K562 (cell line): ENCODE measurements around the gene IGDCC3. TPM values are rescaled to one million over a fixed set of nuclear protein-coding genes. Genes with fewer than 3 reads are reported as not detected.

ENCODE experiments used
- ATAC-seq: fragments of 200-7000 bp; cut with Tn5 transposase; 3 replicates; pipeline ENCODE4 v1.9.1; 2020; ENCODE audit warnings: moderate library complexity
- BruUV-seq: library from RNA; stranded (reverse); fragments of 400-500 nt; replicated peaks from 2 replicates; lab custom pipeline; 2021; lab: Mats Ljungman, UMichigan
- CTCF ChIA-PET: fragments of 300-600 bp; formaldehyde crosslinking; extraction: SDS; loops from one replicate; lab custom pipeline; 2021; ENCODE audit warnings: low intra/inter-chr PET ratio; lab: Yijun Ruan, JAX
- POLR2A ChIA-PET: fragments of 300-600, 350-650 bp; sonication (Branson Sonifier 250); formaldehyde crosslinking; extraction: SDS; loops from one replicate; lab custom pipeline; 2021; ENCODE audit warnings: antibody characterized with exemption, inconsistent platforms; lab: Yijun Ruan, JAX
- DNase-seq, 4 experiments: peaks; one replicate each; pipeline versions ENCODE4 v3.0.0 to v3.0.0-alpha.2; 2011 to 2018; ENCODE audit warnings: low spot score in 3 of 4, mixed read lengths in 3 of 4; ENCODE audit errors: extremely low read depth in 1 of 4
- FAIRE-seq: peaks from 2 replicates; lab custom pipeline; 2011; peaks lifted over from hg19 to GRCh38; lab: Jason Lieb, UNC
- H2AFZ ChIP-seq: 2 replicates; pipeline ENCODE4 v1.6.0; 2011; ENCODE audit warnings: low read depth, low read length, control low read depth, inconsistent platforms
- H3K27ac ChIP-seq: fragments of 200-600 bp; 3 replicates; pipeline ENCODE4 v1.8.0; 2011; ENCODE audit warnings: low read depth, mild to moderate bottlenecking, control low read depth, inconsistent platforms, low read length, moderate library complexity, mixed read lengths; ENCODE audit errors: extremely low read depth
- H3K27me3 ChIP-seq, 2 experiments: fragments of 300-600 bp in 1 of 2; 2 replicates in 1 of 2; 3 replicates in 1 of 2; pipeline versions ENCODE4 v1.6.0 to v1.8.0; 2011; ENCODE audit warnings: inconsistent platforms in 2 of 2, low read length in 2 of 2, mild to moderate bottlenecking in 1 of 2, mixed read lengths in 1 of 2, moderate library complexity in 1 of 2; ENCODE audit not compliant: control insufficient read depth in 2 of 2, insufficient read depth in 2 of 2
- H3K36me3 ChIP-seq: fragments of 300-600 bp; 3 replicates; pipeline ENCODE4 v1.8.0; 2011; ENCODE audit warnings: mild to moderate bottlenecking, low read length, inconsistent platforms; ENCODE audit not compliant: control insufficient read depth, insufficient read depth
- H3K4me1 ChIP-seq, 2 experiments: fragments of 200-600 bp in 1 of 2; replicated peaks in 1 of 2; 2 replicates in 1 of 2; 3 replicates in 1 of 2; pipeline versions ENCODE4 v1.5.1 to v1.8.0; 2011; ENCODE audit warnings: inconsistent platforms in 2 of 2, low read length in 2 of 2, mild to moderate bottlenecking in 1 of 2, mixed read lengths in 1 of 2, moderate library complexity in 1 of 2; ENCODE audit not compliant: control insufficient read depth in 2 of 2, insufficient read depth in 2 of 2
- H3K4me2 ChIP-seq: 2 replicates; pipeline ENCODE4 v1.6.1; 2011; ENCODE audit warnings: low read length, control low read depth, inconsistent platforms, mixed read lengths; ENCODE audit not compliant: insufficient read depth
- H3K4me3 ChIP-seq: fragments of 200-600 bp; sonication (generic), shearing (Covaris generic); 2 replicates; pipeline ENCODE4 v1.5.1; 2016; ENCODE audit warnings: control low read depth, inconsistent platforms
- H3K79me2 ChIP-seq: fragments of 200-600 bp; 3 replicates; pipeline ENCODE4 v1.8.0; 2011; ENCODE audit warnings: low read length, inconsistent platforms; ENCODE audit not compliant: control insufficient read depth, insufficient read depth
- H3K9ac ChIP-seq, 2 experiments: 2 replicates each; pipeline versions ENCODE4 v1.6.0 to v1.6.1; 2011; ENCODE audit warnings: low read depth in 2 of 2, low read length in 2 of 2, control low read depth in 1 of 2, inconsistent platforms in 1 of 2, mild to moderate bottlenecking in 1 of 2, mixed read lengths in 1 of 2; ENCODE audit not compliant: insufficient read depth in 1 of 2
- H3K9me1 ChIP-seq: one replicate; pipeline ENCODE4 v1.6.0; 2011; ENCODE audit warnings: inconsistent platforms, mild to moderate bottlenecking, low read length, moderate library complexity; ENCODE audit not compliant: control insufficient read depth, insufficient read depth
- H3K9me3 ChIP-seq: replicated peaks from 2 replicates; pipeline ENCODE4 v1.5.1; 2011; ENCODE audit warnings: low read depth, low read length, inconsistent platforms; ENCODE audit not compliant: control insufficient read depth, insufficient read depth
- H4K20me1 ChIP-seq: replicated peaks from 2 replicates; pipeline ENCODE4 v1.6.1; 2011; ENCODE audit warnings: low read length, inconsistent platforms, mixed read lengths; ENCODE audit not compliant: control insufficient read depth, insufficient read depth
- ETV5 ChIP-seq: sonication (generic); formaldehyde crosslinking; IDR thresholded peaks from 2 replicates; pipeline ENCODE4 v1.4.0; 2020; ENCODE audit warnings: low read depth, mild to moderate bottlenecking, missing genetic modification reagents
- FOXM1 ChIP-seq, 2 experiments: fragments of 450-650 bp in 1 of 2; sonication (generic) in 1 of 2; formaldehyde crosslinking in 1 of 2; IDR thresholded peaks; 2 replicates each; pipeline versions ENCODE4 v1.6.1 to v1.9.0; 2017 to 2022; ENCODE audit warnings: low read depth in 2 of 2, mild to moderate bottlenecking in 2 of 2, missing genetic modification reagents in 1 of 2, moderate library complexity in 1 of 2
- JUN ChIP-seq, 2 experiments: sonication (generic) in 1 of 2; formaldehyde crosslinking in 1 of 2; IDR thresholded peaks; 2 replicates each; pipeline versions ENCODE4 v1.6.1 to v1.8.0; 2012 to 2022; ENCODE audit warnings: borderline replicate concordance in 2 of 2, mild to moderate bottlenecking in 2 of 2, improper control_type of control experiment in 1 of 2, low read depth in 1 of 2, low read length in 1 of 2, missing genetic modification reagents in 1 of 2
- KAT7 ChIP-seq: sonication (generic); formaldehyde crosslinking; IDR thresholded peaks from 2 replicates; pipeline ENCODE4 v1.8.0; 2022; ENCODE audit warnings: missing genetic modification reagents, mild to moderate bottlenecking, borderline replicate concordance
- NFRKB ChIP-seq: fragments of 450-650 bp; IDR thresholded peaks from 2 replicates; pipeline ENCODE4 v1.6.1; 2016; ENCODE audit warnings: low read depth
- ZBTB5 ChIP-seq: fragments of 450-650 bp; IDR thresholded peaks from 2 replicates; pipeline ENCODE4 v1.6.1; 2017; ENCODE audit warnings: antibody characterized with exemption
- in situ Hi-C: fragments of 300-500 bp; cut with MboI; formaldehyde crosslinking; loops from 4 replicates; pipeline ENCODE4 v1.15.0; 2018; ENCODE audit warnings: inconsistent platforms, mixed read lengths
- intact Hi-C: fragments of 100-400 bp; cut with micrococcal nuclease; formaldehyde crosslinking; loops from 2 replicates; pipeline ENCODE4 v1.14.2; 2022
- polyA plus RNA-seq, 8 experiments: library from polyadenylated mRNA; depleted of rRNA in 4 of 8; stranded (reverse) in 5 of 8; unstranded in 3 of 8; fragments of >200 nt; fragmentation: Nextera tagmentation in 2 of 8; fragmentation: Illumina TruSeq in 1 of 8; extraction: Ambion mirVana in 2 of 8; extraction: Trizol in 1 of 8; gene quantifications; 2 replicates each; pipeline versions ENCODE4 v1.2.1 to v1.2.3, GENCODE V29; 2011 to 2014; ENCODE audit warnings: inconsistent platforms in 1 of 8, missing spikeins in 1 of 8
- total RNA-seq, 7 experiments: library from RNA; depleted of rRNA in 6 of 7; stranded (reverse); fragments of >200 nt in 6 of 7; fragmentation: Illumina TruSeq in 2 of 7; extraction: Trizol in 2 of 7; gene quantifications; 2 replicates each; pipeline versions ENCODE4 v1.2.1 to v1.2.3, GENCODE V29; 2011 to 2021; ENCODE audit warnings: low replicate concordance in 1 of 7

Gene IGDCC3
- total and polyA plus RNA-seq, 9 of the 15 experiments (the other 6 are each of a cell fraction or from before 2014, with no cell fraction given): not detected

GRCh38 chr15:65413051-65413759 lies 35.4 kb upstream of the IGDCC3 start:
- intact Hi-C loops (no loop called here), in situ Hi-C loops (no loop called here)
- DNase-seq (no peak), FAIRE-seq (no peak), ATAC-seq (no peak)
- POLR2A ChIA-PET: interaction anchor here (0.8 to 1.8 kb wide), 3 partner anchors 9 to 665 kb away, joined by 3 to 5 read pairs (median 3); partner anchors contain the start of gene SPG21
- no peaks in the 10 kb centered on the region for H3K9me1 ChIP-seq
- H3K79me2 ChIP-seq: no peaks in the 10 kb centered on the region
- TF ChIP-seq ETV5: no peak
- TF ChIP-seq JUN (IDR thresholded peaks at IDR 0.05; ENCODE audit: borderline replicate concordance, low read depth, low read length): no peak
- no peak for TF ChIP-seq JUN (CRISPR knock-in tag; IDR thresholded peaks at IDR 0.05; ENCODE audit: borderline replicate concordance)
- TF ChIP-seq NFRKB: no peak
- no peak for TF ChIP-seq KAT7
- no peak for TF ChIP-seq FOXM1 (IDR thresholded peaks at IDR 0.05; ENCODE audit: low read depth)
- no peak for TF ChIP-seq FOXM1 (CRISPR knock-in tag; IDR thresholded peaks at IDR 0.05; ENCODE audit: low read depth)
- no peak for TF ChIP-seq ZBTB5
- no peaks in the 10 kb centered on the region for H4K20me1 ChIP-seq
- H3K9me3 ChIP-seq: no peaks in the 10 kb centered on the region
- H3K4me1 ChIP-seq: peaks cover 9 to 15% of the 10 kb centered on the region in 2 experiments; a peak in 4 of 5 replicates
- CTCF ChIA-PET: no interaction called here
- H3K27me3 ChIP-seq: peaks cover 9 to 39% of the 10 kb centered on the region in 2 experiments; a peak in 3 of 5 replicates
- no peak overlapping the region for H3K4me3 ChIP-seq
- H3K4me2 ChIP-seq: no peak overlapping the region
- no TSS peak for BruUV-seq
- H3K9ac ChIP-seq: no peak overlapping the region
- H3K36me3 ChIP-seq: no peaks in the 10 kb centered on the region
- no peak overlapping the region for H3K27ac ChIP-seq
- no peak overlapping the region for H2AFZ ChIP-seq
